ENCODE results near the gene EPHB1. TPM values are rescaled to one million over a fixed set of nuclear protein-coding genes. Genes with fewer than 3 reads are reported as not detected.

Gene EPHB1
- total RNA-seq, 1 experiment from 2014 or later: 2.8 TPM

GRCh38 chr3:134892761-134893160, 97.7 kb downstream of the EPHB1 start:
- no peak for TF ChIP-seq CTCF (conservative IDR thresholded peaks at IDR 0.05)
- Histone ChIP-seq H3K79me2 (ENCODE audit: insufficient read depth, low read length) (no peaks in the 10 kb centered on the region), H3K9me3 (ENCODE audit: control insufficient read depth, low read depth, low read length) (no peaks in the 10 kb centered on the region), H2BK20ac (ENCODE audit: low read depth, low read length, poor library complexity, severe bottlenecking) (no peak overlapping the region), H4K8ac (replicated peaks; ENCODE audit: insufficient read length, low read depth, low read length) (no peak overlapping the region), H3K27ac (ENCODE audit: insufficient read length, low read depth, low read length) (no peak overlapping the region), H3K14ac (ENCODE audit: insufficient read depth, low read length) (no peak overlapping the region), H2AFZ (ENCODE audit: low read length) (no peak overlapping the region), H3K23ac (ENCODE audit: insufficient read length, low read depth, low read length) (no peak overlapping the region), H3T11ph (ENCODE audit: low read length) (no peak overlapping the region), H3K27me3 (ENCODE audit: insufficient read depth, low read length) (peaks cover 32% of the 10 kb centered on the region), H3K9ac (ENCODE audit: extremely low read depth, insufficient read length, low read length) (no peak overlapping the region), H2BK15ac (ENCODE audit: low read depth, low read length) (no peak overlapping the region), H2BK12ac (ENCODE audit: insufficient read length, low read depth, low read length) (no peak overlapping the region), H3K4me1 (ENCODE audit: insufficient read depth, low read length) (peaks cover 6% of the 10 kb centered on the region; the same call in 1 of the 2 replicates), H3K56ac (ENCODE audit: insufficient read length, low read depth, low read length) (no peak overlapping the region), H3K23me2 (ENCODE audit: insufficient read length, low read depth, low read length, poor library complexity, severe bottlenecking) (no peaks in the 10 kb centered on the region), H4K5ac (ENCODE audit: insufficient read length, low read depth, low read length) (no peak overlapping the region), H4K20me1 (ENCODE audit: control insufficient read depth, insufficient read depth, insufficient read length) (no peaks in the 10 kb centered on the region), H3K4me2 (ENCODE audit: insufficient read depth, insufficient read length, low read length) (no peak overlapping the region), H3K18ac (ENCODE audit: insufficient read length, low read depth, low read length) (no peak overlapping the region), H2BK5ac (ENCODE audit: insufficient read length, low read length) (no peak overlapping the region), H2BK120ac (ENCODE audit: low read depth, low read length, poor library complexity, severe bottlenecking) (no peak overlapping the region), H3K4ac (ENCODE audit: low read depth, low read length) (no peak overlapping the region), H4K91ac (ENCODE audit: insufficient read length, low read depth, low read length) (no peak overlapping the region), H2AK5ac (ENCODE audit: insufficient read length, low read length) (no peak overlapping the region), H3K79me1 (ENCODE audit: insufficient read depth, low read depth, low read length, poor library complexity, severe bottlenecking) (no peaks in the 10 kb centered on the region)
- no peak overlapping the region; a peak in 1 of 7 replicates for H3K27ac Mint-ChIP-seq
- peaks cover 67% of the 10 kb centered on the region for H3K27me3 Mint-ChIP-seq (ENCODE audit: low read depth)
- peaks cover 0 to 3% (median 0%) of the 10 kb centered on the region in 3 experiments; a peak in 1 of 7 replicates for H3K36me3 Mint-ChIP-seq (ENCODE audit: insufficient read depth in 1 of 3, low read depth in 3 of 3)
- H3K4me3 Mint-ChIP-seq: no peak overlapping the region; a peak in 1 of 5 replicates
- H3K9me3 Mint-ChIP-seq: peaks cover 0 to 5% of the 10 kb centered on the region in 2 experiments; a peak in 1 of 5 replicates
- no peak for DNase-seq
- peaks cover 18 to 20% of the 10 kb centered on the region in 2 experiments for H3K4me1 Mint-ChIP-seq
- WGBS (ENCODE audit: extremely low coverage, insufficient read length, low lambda C conversion rate): no CpG with 5 or more reads among the region's 5 CpGs

Data from H9 (cell line).